Endothelial cell of umbilical vein (primary cell): ENCODE measurements around the gene DCUN1D2. TPM values are rescaled to one million over a fixed set of nuclear protein-coding genes. Genes with fewer than 3 reads are reported as not detected.

Experiments used
- BruUV-seq: library from RNA; stranded (reverse); fragments of 400-500 nt; replicated peaks from 2 replicates; lab custom pipeline; 2021; lab: Mats Ljungman, UMichigan
- CTCF ChIA-PET: fragments of 300-600, 350-600 bp; sonication (Branson Sonifier 250); formaldehyde crosslinking; loops from one replicate; lab custom pipeline; 2021; ENCODE audit warnings: antibody characterized with exemption, inconsistent platforms; lab: Charles Lee
- POLR2A ChIA-PET: fragments of 300-600, 350-600 bp; sonication (Branson Sonifier 250); formaldehyde crosslinking; loops from one replicate; lab custom pipeline; 2021; ENCODE audit warnings: antibody characterized with exemption, inconsistent platforms; lab: Charles Lee
- DNase-seq: peaks from one replicate; pipeline ENCODE4 v3.0.0-alpha.2; 2011; ENCODE audit warnings: low read depth, low spot score
- FAIRE-seq: peaks from 2 replicates; lab custom pipeline; 2011; peaks lifted over from hg19 to GRCh38; lab: Jason Lieb, UNC
- H2AFZ ChIP-seq: 2 replicates; pipeline ENCODE4 v1.6.0; 2012; ENCODE audit warnings: low read depth, low read length, control low read depth, inconsistent platforms
- H3K27ac ChIP-seq: 2 replicates; pipeline ENCODE4 v1.5.1; 2011; ENCODE audit warnings: low read depth, mild to moderate bottlenecking, control low read depth, low read length, moderate library complexity; ENCODE audit not compliant: insufficient read depth
- H3K27me3 ChIP-seq, 2 experiments: 2 replicates each; pipeline versions ENCODE4 v1.6.0 to v1.6.1; 2011; ENCODE audit warnings: low read length in 2 of 2, mixed read lengths in 1 of 2; ENCODE audit not compliant: control insufficient read depth in 2 of 2, insufficient read depth in 2 of 2
- H3K36me3 ChIP-seq, 2 experiments: 2 replicates in 1 of 2; 3 replicates in 1 of 2; pipeline ENCODE4 v1.5.1; 2011; ENCODE audit warnings: low read length in 2 of 2, mild to moderate bottlenecking in 1 of 2, moderate library complexity in 1 of 2; ENCODE audit not compliant: control insufficient read depth in 2 of 2, insufficient read depth in 2 of 2; ENCODE audit errors: extremely low read depth in 1 of 2
- H3K4me1 ChIP-seq: 3 replicates; pipeline ENCODE4 v1.5.1; 2011; ENCODE audit warnings: mild to moderate bottlenecking, low read length; ENCODE audit not compliant: control insufficient read depth, insufficient read depth; ENCODE audit errors: extremely low read depth
- H3K4me2 ChIP-seq: 2 replicates; pipeline ENCODE4 v1.6.1; 2011; ENCODE audit warnings: low read length, control low read depth, mixed read lengths; ENCODE audit not compliant: insufficient read depth
- H3K4me3 ChIP-seq, 3 experiments: fragments of 200-600 bp in 1 of 3; sonication (generic), shearing (Covaris generic) in 1 of 3; replicated peaks in 1 of 3; 2 replicates each; pipeline ENCODE4 v1.5.1; 2011 to 2016; ENCODE audit warnings: control low read depth in 3 of 3, low read length in 3 of 3, mild to moderate bottlenecking in 2 of 3, inconsistent platforms in 1 of 3, low read depth in 1 of 3, moderate library complexity in 1 of 3; ENCODE audit not compliant: insufficient read depth in 1 of 3
- H3K79me2 ChIP-seq: 2 replicates; pipeline ENCODE4 v1.6.0; 2012; ENCODE audit warnings: low read length, inconsistent platforms; ENCODE audit not compliant: control insufficient read depth, insufficient read depth
- H3K9ac ChIP-seq: replicated peaks from 2 replicates; pipeline ENCODE3; 2011; ENCODE audit warnings: low read length, control low read depth; ENCODE audit not compliant: insufficient read depth; ENCODE audit errors: extremely low read depth
- H3K9me1 ChIP-seq: replicated peaks from 3 replicates; pipeline ENCODE4 v1.6.0; 2011; ENCODE audit warnings: mild to moderate bottlenecking, low read length; ENCODE audit not compliant: control insufficient read depth, insufficient read depth; ENCODE audit errors: extremely low read depth
- H3K9me3 ChIP-seq: replicated peaks from 2 replicates; pipeline ENCODE4 v1.5.1; 2012; ENCODE audit warnings: low read length, inconsistent platforms; ENCODE audit not compliant: control insufficient read depth, insufficient read depth
- H4K20me1 ChIP-seq: replicated peaks from 2 replicates; pipeline ENCODE3; 2011; ENCODE audit warnings: mild to moderate bottlenecking, low read length; ENCODE audit not compliant: control insufficient read depth, insufficient read depth; ENCODE audit errors: extremely low read depth
- CTCF ChIP-seq, 2 donors: IDR thresholded peaks; 1 replicate in 1 of 2; 2 replicates in 1 of 2; pipeline ENCODE4 v1.5.1; 2011; ENCODE audit warnings: low read length in 2 of 2, mild to moderate bottlenecking in 2 of 2, moderate library complexity in 2 of 2, control low read depth in 1 of 2, inconsistent platforms in 1 of 2, low read depth in 1 of 2; ENCODE audit not compliant: insufficient read depth in 1 of 2; ENCODE audit errors: extremely low read depth in 1 of 2
- EZH2 ChIP-seq: IDR thresholded peaks from 2 replicates; pipeline ENCODE4 v1.6.1; 2012; ENCODE audit warnings: borderline replicate concordance, low read depth, mild to moderate bottlenecking, moderate library complexity, low read length, inconsistent platforms; ENCODE audit not compliant: severe bottlenecking
- FOS ChIP-seq: IDR thresholded peaks from 2 replicates; pipeline ENCODE4 v1.6.1; 2011; ENCODE audit warnings: mild to moderate bottlenecking, low read length, moderate library complexity, borderline replicate concordance; ENCODE audit not compliant: insufficient read depth
- GATA2 ChIP-seq: IDR thresholded peaks from 2 replicates; pipeline ENCODE4 v1.7.0; 2011; ENCODE audit warnings: low read depth, mild to moderate bottlenecking, moderate library complexity, mixed read lengths, low read length; ENCODE audit not compliant: insufficient read length, insufficient read depth
- JUN ChIP-seq: IDR thresholded peaks from 2 replicates; pipeline ENCODE4 v1.6.1; 2011; ENCODE audit warnings: borderline replicate concordance, low read depth; ENCODE audit not compliant: insufficient read length, insufficient read depth
- POLR2AphosphoS5 ChIP-seq: IDR thresholded peaks from 2 replicates; pipeline ENCODE4 v1.6.1; 2012; ENCODE audit warnings: low read depth, mild to moderate bottlenecking, control low read depth, low read length, moderate library complexity; ENCODE audit not compliant: insufficient read depth
- dilution Hi-C: fragments of 300-500 bp; cut with MboI; formaldehyde crosslinking; loops from one replicate; pipeline ENCODE4 v1.15.0; 2019; ENCODE audit warnings: low sequenced_read_pairs; ENCODE audit not compliant: extremely low pct_ligation_motif_present
- intact Hi-C: fragments of 100-400 bp; cut with micrococcal nuclease; formaldehyde crosslinking; loops from one replicate; pipeline ENCODE4 v1.10.0; 2022
- polyA plus RNA-seq, 4 experiments: library from polyadenylated mRNA; depleted of rRNA in 3 of 4; stranded (reverse) in 3 of 4; unstranded in 1 of 4; fragments of >200 nt; gene quantifications; 2 replicates each; pipeline versions ENCODE4 v1.2.1 to v1.2.3, GENCODE V29; 2011 to 2012; ENCODE audit warnings: missing spikeins in 1 of 4
- total RNA-seq: library from RNA; stranded (reverse); gene quantifications from 2 replicates; pipeline ENCODE4 v1.2.3, GENCODE V29; 2021

Gene DCUN1D2
- total and polyA plus RNA-seq, 2 donors (not counting 3 experiments of a cell fraction or from before 2014, with no cell fraction given) = 10.5 to 24.9 TPM

GRCh38 chr13:113528101-113528812 is 37.7 kb upstream of the DCUN1D2 start:
- TF ChIP-seq GATA2 = no peak
- no peak for TF ChIP-seq POLR2AphosphoS5
- TF ChIP-seq EZH2 = no peak
- no peak for TF ChIP-seq FOS
- no peak overlapping the region for H3K9ac ChIP-seq
- FAIRE-seq (no peak), DNase-seq (no peak)
- no peaks in the 10 kb centered on the region for H3K9me3 ChIP-seq
- no peak overlapping the region for H2AFZ ChIP-seq
- H3K4me1 ChIP-seq = no peaks in the 10 kb centered on the region
- intact Hi-C loops (no loop called here), dilution Hi-C loops (no loop called here)
- no peak overlapping the region for H3K4me2 ChIP-seq
- peaks cover 5% of the 10 kb centered on the region for H3K79me2 ChIP-seq
- BruUV-seq = no TSS peak
- H4K20me1 ChIP-seq = no peaks in the 10 kb centered on the region
- no peak overlapping the region for H3K4me3 ChIP-seq
- ChIA-PET CTCF (no interaction called here), POLR2A (no interaction called here)
- no peak overlapping the region for H3K27ac ChIP-seq
- H3K27me3 ChIP-seq = no peaks in the 10 kb centered on the region
- H3K36me3 ChIP-seq = peaks cover 10 to 29% of the 10 kb centered on the region in 2 experiments
- no peaks in the 10 kb centered on the region for H3K9me1 ChIP-seq

DNA sequence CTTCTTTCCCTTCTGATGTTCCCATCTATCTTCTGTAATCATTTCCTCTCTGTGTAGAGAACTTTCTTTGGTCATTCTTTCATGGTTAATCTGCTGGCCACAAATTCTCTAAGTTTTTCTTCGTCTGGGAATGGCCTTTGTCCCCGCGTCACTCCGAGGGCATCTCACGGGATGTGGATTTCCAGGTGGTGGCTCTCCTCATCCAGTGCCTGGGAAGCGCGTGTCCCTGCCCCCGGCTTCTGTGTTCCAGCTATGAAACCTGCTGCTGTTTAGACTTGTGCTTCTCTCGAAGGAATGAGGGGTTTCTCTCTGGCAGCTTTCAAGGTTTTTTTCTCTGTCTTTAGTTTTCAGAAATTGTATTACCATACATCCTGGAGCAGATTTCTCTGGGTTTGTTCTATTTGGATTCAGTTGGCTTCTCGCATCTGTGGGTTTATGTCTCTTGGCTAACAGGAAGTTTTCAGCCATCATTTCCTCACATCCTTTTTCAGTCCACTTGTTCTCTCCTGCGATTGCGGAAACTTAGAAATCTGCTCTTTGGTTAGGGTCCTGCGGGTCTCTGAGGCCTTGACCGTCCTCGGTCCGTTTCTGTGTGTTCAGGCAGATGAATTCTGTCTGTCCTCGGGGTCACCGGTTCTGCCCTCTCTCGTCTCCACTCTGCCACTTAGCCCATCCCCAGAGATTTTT is 36.9 kb upstream of the DCUN1D2 start:
- no peak for DNase-seq
- H3K9me1 ChIP-seq = no peaks in the 10 kb centered on the region
- no peak overlapping the region for H3K4me3 ChIP-seq
- FAIRE-seq = no peak
- CTCF ChIA-PET = no interaction called here
- TF ChIP-seq CTCF (IDR thresholded peaks at IDR 0.05; ENCODE audit: extremely low read depth in 1 of 2, insufficient read depth in 1 of 2, low read depth in 1 of 2, low read length in 2 of 2) (no peak), EZH2 (no peak), GATA2 (no peak), JUN (no peak)
- H2AFZ ChIP-seq = no peak overlapping the region
- peaks cover 10 to 29% of the 10 kb centered on the region in 2 experiments for H3K36me3 ChIP-seq
- dilution Hi-C loops (no loop called here), intact Hi-C loops (no loop called here)
- no peak overlapping the region for H3K27ac ChIP-seq
- peaks cover 5% of the 10 kb centered on the region for H3K79me2 ChIP-seq
- POLR2A ChIA-PET = no interaction called here
- no peaks in the 10 kb centered on the region for H4K20me1 ChIP-seq
- no peaks in the 10 kb centered on the region for H3K27me3 ChIP-seq
- H3K4me1 ChIP-seq = no peaks in the 10 kb centered on the region
- no TSS peak for BruUV-seq
- no peak overlapping the region for H3K9ac ChIP-seq
- H3K4me2 ChIP-seq = no peak overlapping the region
- no peaks in the 10 kb centered on the region for H3K9me3 ChIP-seq
